Activated T-helper 17 cell treated with anti-CD3 and anti-CD28 coated beads, Interleukin-2, amount 50 U/mL, for 72 hours (primary cell): ENCODE results near the gene METTL26. TPM values are rescaled to one million over a fixed set of nuclear protein-coding genes. Genes with fewer than 3 reads are reported as not detected.

Experiments
- ATAC-seq: fragments of 150-1000 bp; cut with Tn5 transposase; replicated peaks from 2 replicates; pipeline ENCODE4 v1.10.0; 2021; ENCODE audit warnings: mild to moderate bottlenecking, moderate library complexity
- H3K27ac Mint-ChIP-seq: one replicate; pipeline ENCODE4 v1.8.0; 2022; ENCODE audit warnings: mixed read lengths
- H3K27me3 Mint-ChIP-seq: one replicate; pipeline ENCODE4 v1.8.0; 2022; ENCODE audit warnings: mixed read lengths
- H3K36me3 Mint-ChIP-seq: one replicate; pipeline ENCODE4 v1.8.0; 2022; ENCODE audit warnings: low read depth, mild to moderate bottlenecking, mixed read lengths
- H3K4me1 Mint-ChIP-seq: one replicate; pipeline ENCODE4 v1.8.0; 2022; ENCODE audit warnings: mixed read lengths
- H3K4me3 Mint-ChIP-seq: one replicate; pipeline ENCODE4 v1.8.0; 2022; ENCODE audit warnings: mild to moderate bottlenecking, mixed read lengths
- H3K9me3 Mint-ChIP-seq: one replicate; pipeline ENCODE4 v1.8.0; 2022; ENCODE audit warnings: mixed read lengths
- total RNA-seq, 2 donors: library from RNA; stranded (reverse); gene quantifications; one replicate each; pipeline ENCODE4 v1.2.3, GENCODE V29; 2022

The METTL26 gene
- total RNA-seq, 2 donors from 2014 or later, result 87.4 to 115 TPM

DNA sequence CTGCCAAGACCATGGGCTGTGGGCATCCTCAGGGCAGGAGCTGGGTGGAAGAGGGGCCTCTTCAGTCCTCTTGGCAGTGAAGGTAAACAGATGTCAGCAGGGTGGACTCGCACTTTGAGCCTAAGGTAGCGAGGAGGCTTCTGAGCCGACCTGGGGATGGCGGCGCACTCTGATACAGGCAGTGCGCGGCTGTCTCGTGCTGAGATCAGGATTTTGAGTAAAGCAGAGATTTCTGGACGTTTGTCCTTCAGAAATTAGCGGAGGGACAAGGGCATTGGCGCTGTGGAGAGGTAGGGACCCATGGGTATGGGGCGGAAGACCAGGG lies 39.4 kb downstream of the METTL26 start:
- no peak for ATAC-seq
- Mint-ChIP-seq H3K27ac (no peak overlapping the region), H3K36me3 (peaks cover 4% of the 10 kb centered on the region), H3K4me3 (no peak overlapping the region), H3K9me3 (no peaks in the 10 kb centered on the region), H3K4me1 (peaks cover 20% of the 10 kb centered on the region), H3K27me3 (no peaks in the 10 kb centered on the region)

DNA sequence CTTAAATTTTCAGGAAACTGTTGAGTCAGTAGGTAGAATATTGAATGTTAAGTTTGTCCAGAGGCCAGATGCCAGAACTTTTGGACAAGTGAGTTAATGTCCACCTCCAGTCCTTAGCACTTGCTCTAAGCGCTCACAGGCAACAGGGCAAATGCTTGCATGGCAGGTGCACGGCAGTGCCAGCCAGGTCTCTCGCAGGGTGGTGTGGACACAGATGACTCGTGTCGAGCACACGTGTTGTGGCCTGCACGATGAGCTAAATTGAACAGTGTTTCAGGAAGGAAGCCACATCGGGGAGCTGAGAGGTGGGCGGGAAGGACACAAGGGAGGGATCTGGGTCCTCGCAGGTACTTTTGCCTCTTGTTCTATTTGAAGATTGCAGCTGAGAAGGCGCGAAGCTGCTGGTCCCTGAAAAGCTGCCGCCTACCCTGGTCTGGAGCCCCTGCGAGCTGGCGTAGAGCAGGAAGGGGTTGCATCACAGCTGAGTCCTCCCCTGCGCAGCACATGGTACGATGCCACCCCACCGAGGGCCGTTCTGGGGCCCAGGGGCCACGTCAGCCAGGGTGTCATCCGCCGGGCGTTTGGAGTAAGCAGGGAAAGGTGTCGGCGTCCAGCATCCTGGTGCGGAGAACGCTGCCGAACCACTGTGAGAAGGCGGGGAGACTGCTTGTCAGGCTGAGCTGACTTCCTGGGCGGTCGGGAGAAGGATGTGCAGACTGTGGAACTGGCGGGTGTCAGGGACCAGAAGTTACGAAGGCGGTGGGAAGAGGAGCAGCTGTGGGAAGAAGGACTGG lies 40.0 kb downstream of the METTL26 start:
- Mint-ChIP-seq H3K9me3 (no peaks in the 10 kb centered on the region), H3K27me3 (no peaks in the 10 kb centered on the region), H3K4me3 (no peak overlapping the region), H3K4me1 (peaks cover 21% of the 10 kb centered on the region), H3K27ac (no peak overlapping the region), H3K36me3 (peaks cover 4% of the 10 kb centered on the region)
- ATAC-seq, result no peak

DNA sequence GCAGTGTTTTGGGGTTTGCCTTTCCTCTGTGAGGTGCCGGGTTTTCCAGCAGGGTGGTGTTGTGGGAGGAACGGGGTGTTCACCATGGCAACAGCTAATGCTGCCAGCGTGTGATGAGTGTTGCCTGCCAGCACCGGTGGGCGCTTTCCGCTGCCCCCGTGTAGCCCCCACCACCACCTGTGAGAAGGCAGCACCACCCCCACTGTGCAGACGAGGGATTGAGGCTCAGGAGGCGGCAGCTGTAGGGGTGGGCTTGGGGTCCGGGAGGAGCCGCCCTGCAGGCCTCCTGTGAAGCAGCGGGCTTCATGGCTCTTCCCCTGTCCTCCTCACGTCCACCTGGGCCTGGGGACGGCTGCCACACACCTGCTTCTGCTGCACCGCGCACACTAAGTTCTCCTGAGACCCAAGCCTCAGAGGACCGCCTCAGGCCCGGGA lies 41.0 kb downstream of the METTL26 start:
- Mint-ChIP-seq H3K4me3 (no peak overlapping the region), H3K36me3 (peaks cover 4% of the 10 kb centered on the region), H3K27me3 (no peaks in the 10 kb centered on the region), H3K4me1 (peaks cover 28% of the 10 kb centered on the region), H3K27ac (no peak overlapping the region), H3K9me3 (no peaks in the 10 kb centered on the region)
- no peak for ATAC-seq

DNA sequence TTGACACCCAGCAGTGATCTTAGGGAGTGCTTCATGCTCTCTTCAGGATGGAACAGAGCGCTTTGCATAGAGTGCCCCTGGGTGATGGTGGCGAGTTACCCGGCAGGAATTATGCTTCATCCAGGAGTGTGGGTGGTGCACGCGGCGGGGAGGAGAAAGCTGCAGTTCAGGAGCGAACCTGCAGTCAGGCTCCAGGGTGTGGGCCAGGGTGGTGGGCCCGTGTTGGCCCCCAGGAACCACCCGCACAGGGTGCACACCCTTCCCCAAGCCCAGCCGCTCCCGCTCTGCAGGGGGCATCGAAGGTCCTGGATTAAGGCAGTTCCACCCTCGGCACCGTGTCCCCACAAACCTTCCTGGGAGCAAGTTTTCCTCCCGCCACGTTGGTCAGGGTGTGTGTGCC lies 42.3 kb downstream of the METTL26 start:
- Mint-ChIP-seq H3K4me1 (peaks cover 28% of the 10 kb centered on the region), H3K36me3 (peaks cover 4% of the 10 kb centered on the region), H3K4me3 (no peak overlapping the region), H3K27ac (peak overlapping the region; percentile 47), H3K9me3 (no peaks in the 10 kb centered on the region), H3K27me3 (no peaks in the 10 kb centered on the region)
- no peak for ATAC-seq

DNA sequence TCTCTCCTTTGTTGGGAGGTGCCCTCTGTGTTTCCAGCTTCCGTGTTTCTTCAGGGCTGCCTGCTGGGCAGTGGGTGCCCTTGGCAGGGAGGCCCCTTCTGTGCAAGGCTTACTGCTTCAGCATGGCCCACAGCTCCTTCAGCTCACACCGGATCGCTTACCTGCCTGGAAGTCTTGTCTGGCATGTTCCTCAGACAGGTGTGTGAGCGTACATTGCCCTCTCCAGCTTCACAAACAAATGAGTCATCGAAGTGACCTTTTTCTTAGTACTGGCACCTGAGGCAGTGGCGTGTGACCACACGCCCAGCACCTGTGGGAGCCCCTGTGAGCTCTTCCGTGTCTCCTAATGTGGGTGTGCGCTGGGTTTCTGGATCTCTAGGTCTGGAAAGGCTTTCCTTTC lies 42.7 kb downstream of the METTL26 start:
- Mint-ChIP-seq H3K4me3 (no peak overlapping the region), H3K9me3 (no peaks in the 10 kb centered on the region), H3K4me1 (peaks cover 28% of the 10 kb centered on the region), H3K27ac (peak overlapping the region; percentile 47), H3K36me3 (peaks cover 8% of the 10 kb centered on the region), H3K27me3 (no peaks in the 10 kb centered on the region)
- no peak for ATAC-seq

DNA sequence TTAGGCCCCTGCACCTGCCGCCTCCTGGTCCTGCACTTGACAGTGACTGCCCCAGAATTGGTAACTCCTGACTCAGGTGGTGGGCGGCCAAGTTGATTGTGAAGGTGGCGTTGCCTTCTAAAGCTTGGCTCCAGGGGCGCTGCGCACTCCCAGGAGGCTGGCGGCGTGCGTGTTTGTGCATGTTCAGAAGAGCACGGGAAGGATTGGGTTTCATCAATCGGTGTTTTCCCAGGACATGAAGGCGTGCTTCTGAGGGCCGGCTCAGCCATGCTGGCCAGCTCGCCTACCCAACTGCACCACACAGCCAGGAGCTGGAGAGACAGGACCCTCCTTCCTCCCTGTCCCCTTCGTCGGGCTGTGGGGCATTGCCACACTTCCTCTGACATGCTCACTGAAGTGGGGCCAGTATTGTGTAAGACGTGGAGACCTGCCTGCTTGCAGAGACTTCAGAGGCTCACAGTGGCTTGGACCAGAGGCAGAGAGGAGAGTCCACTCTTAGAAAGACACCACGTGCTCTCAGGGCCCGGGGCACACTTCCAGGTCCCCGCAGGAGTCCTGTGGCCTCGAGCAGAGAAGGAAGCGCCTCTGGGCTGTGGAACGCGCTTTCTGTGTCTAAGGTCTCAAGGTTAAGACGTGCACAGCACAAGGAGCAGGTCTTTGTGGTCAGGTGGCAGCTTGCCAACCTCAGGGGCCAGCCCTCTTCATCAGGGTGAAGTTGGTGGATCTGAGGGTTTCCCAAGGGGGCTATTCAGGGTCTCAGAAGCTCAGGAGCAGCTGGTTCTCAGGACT lies 43.4 kb downstream of the METTL26 start:
- ATAC-seq, result no peak
- H3K9me3 Mint-ChIP-seq, result no peaks in the 10 kb centered on the region
- peaks cover 28% of the 10 kb centered on the region for H3K4me1 Mint-ChIP-seq
- H3K27me3 Mint-ChIP-seq, result no peaks in the 10 kb centered on the region
- peaks cover 15% of the 10 kb centered on the region for H3K36me3 Mint-ChIP-seq
- H3K27ac Mint-ChIP-seq, result no peak overlapping the region
- no peak overlapping the region for H3K4me3 Mint-ChIP-seq

DNA sequence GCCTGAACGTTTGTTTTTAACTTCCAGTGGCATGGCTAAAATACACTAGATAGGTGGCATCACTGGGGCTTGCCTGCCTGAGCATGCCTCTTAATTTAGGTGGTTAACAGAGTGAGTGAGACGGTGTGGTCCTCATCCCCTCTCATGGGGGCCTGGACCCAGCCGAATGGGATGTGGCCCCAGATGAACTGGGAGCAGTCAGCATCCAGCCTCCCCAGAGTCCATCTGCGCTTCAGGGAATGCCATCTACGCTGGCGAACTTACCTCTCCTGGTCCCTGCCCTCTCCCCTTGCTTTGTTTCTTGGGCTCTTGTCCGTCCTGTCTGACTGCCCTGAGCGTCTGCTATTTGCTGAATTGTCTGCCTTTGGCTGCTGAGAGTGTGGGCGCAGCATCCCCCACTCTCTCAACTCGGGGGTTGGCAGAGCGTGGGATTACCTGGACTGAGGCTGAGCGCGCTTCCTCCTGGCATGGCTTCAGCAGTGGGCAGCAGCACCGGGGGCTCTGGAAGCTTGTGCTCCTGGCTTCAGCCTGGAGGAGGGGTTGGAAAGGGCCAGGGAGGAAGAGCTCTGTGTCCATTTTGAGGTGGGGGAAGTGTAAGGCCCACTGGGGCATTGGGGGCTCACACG lies 44.1 kb downstream of the METTL26 start:
- ATAC-seq, result no peak
- no peak overlapping the region for H3K27ac Mint-ChIP-seq
- no peaks in the 10 kb centered on the region for H3K9me3 Mint-ChIP-seq
- H3K36me3 Mint-ChIP-seq, result peaks cover 19% of the 10 kb centered on the region
- peak overlapping the region; percentile 92 for H3K4me3 Mint-ChIP-seq
- H3K27me3 Mint-ChIP-seq, result no peaks in the 10 kb centered on the region
- H3K4me1 Mint-ChIP-seq, result peaks cover 28% of the 10 kb centered on the region

DNA sequence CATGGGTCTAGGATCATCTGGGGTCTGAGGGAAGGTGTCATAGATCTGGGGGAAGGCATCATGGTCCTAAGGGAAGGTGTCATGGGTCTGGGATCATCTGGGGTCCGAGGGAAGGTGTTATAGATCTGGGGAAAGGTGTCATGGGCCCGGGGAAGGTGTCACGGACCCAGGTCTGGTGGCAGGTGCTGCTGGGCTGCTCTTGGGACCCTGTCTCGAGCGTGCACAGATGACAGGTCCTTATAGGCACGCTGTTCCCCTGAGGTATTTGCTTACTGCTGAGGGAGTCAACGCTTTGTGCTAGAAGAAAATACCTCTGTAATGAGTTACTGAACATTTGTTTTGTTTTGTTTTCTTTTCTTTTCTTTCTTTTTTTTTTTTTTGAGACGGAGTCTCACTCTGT lies 44.9 kb downstream of the METTL26 start:
- H3K4me1 Mint-ChIP-seq, result peaks cover 24% of the 10 kb centered on the region
- no peaks in the 10 kb centered on the region for H3K27me3 Mint-ChIP-seq
- no peaks in the 10 kb centered on the region for H3K9me3 Mint-ChIP-seq
- H3K27ac Mint-ChIP-seq, result peak overlapping the region; percentile 83
- H3K4me3 Mint-ChIP-seq, result peak overlapping the region; percentile 92
- H3K36me3 Mint-ChIP-seq, result peaks cover 16% of the 10 kb centered on the region
- no peak for ATAC-seq

DNA sequence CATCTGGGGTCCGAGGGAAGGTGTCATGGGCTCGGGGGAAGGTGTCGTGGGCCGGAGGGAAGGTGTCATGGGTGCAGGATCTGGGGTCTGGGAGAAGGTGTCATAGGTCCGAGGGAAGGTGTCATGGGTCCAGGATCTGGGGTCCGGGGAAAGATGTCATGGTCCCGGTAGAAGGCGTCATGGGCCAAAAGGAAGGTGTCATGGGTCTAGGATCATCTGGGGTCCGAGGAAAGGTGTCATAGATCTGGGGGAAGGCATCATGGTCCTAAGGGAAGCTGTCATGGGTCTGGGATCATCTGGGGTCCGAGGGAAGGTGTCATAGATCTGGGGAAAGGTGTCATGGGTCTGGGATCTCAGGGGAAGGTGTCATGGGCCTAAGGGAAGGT lies 45.3 kb downstream of the METTL26 start:
- Mint-ChIP-seq H3K27me3 (no peaks in the 10 kb centered on the region), H3K4me3 (peak overlapping the region; percentile 92), H3K36me3 (peaks cover 16% of the 10 kb centered on the region), H3K9me3 (no peaks in the 10 kb centered on the region), H3K27ac (peak overlapping the region; percentile 83), H3K4me1 (peaks cover 20% of the 10 kb centered on the region)
- ATAC-seq, result no peak

DNA sequence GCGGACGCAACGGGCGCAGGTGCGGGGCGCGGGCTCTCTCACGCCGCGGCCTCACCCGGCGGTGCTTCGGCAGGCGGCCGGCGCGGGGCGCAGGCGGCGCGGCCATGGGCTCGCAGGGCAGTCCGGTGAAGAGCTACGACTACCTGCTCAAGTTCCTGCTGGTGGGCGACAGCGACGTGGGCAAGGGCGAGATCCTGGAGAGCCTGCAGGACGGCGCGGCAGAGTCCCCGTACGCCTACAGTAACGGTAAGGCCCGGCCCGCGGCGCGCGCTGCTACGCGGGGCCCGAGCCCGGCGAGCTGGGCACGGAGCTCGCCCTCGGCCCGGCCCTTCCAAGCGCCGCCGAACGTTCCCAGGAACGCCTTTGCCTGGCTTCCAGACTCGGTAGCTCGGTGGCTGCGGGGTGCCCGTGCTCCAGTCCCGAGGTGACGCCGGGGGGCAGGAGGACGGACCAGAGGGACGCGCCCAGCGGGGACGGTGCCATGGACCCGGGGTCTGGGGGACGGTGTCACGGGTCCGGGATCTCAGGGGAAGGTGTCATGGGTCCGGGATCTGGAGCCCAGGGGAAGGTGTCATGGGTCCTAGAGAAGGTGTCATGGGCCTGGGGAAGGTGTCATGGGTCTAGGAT lies 45.8 kb downstream of the METTL26 start:
- peak overlapping the region; percentile 92 for H3K4me3 Mint-ChIP-seq
- H3K36me3 Mint-ChIP-seq, result peaks cover 16% of the 10 kb centered on the region
- no peaks in the 10 kb centered on the region for H3K27me3 Mint-ChIP-seq
- no peaks in the 10 kb centered on the region for H3K9me3 Mint-ChIP-seq
- no peak for ATAC-seq
- H3K4me1 Mint-ChIP-seq, result peaks cover 19% of the 10 kb centered on the region
- peak overlapping the region; percentile 83 for H3K27ac Mint-ChIP-seq

DNA sequence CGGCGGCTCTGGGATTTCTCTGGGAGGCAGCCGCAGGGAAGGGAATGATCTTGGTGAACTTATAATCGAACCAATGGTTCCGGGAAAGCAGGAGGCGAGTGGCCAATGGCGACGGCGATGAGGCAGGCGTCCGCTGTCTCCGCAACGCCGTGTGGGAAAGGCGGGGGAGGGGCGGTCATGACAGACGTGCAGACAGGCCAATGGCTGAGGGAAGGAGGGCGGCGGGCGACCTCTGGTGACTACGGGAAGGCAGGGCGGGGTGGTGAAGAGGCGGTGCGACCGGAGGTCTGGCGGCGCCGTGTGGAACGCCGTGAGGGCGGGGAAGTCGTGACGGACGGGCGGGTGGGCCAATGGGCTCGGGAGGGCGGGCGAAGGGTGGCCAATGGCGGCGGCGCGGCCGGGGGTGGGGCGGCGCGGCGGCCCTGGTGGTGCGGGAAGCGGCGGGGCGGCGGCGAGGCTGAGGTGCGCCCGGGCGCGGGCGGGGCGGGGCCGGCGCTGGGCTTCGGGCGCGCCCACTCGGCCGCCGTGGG lies 46.4 kb downstream of the METTL26 start, which contains the start of gene RAB40C:
RAB40C (plus strand) TSS at position 409 of the 530 bp plus-strand sequence. CDS start 226 bp downstream, outside the sequence.
- H3K4me1 Mint-ChIP-seq, result peaks cover 19% of the 10 kb centered on the region
- peak; percentile 88 for ATAC-seq
- H3K9me3 Mint-ChIP-seq, result no peaks in the 10 kb centered on the region
- H3K27ac Mint-ChIP-seq, result peak within 1 kb of the TSS; percentile 90
- peak within 1 kb of the TSS; percentile 92 for H3K4me3 Mint-ChIP-seq
- no peaks in the 10 kb centered on the region for H3K27me3 Mint-ChIP-seq
- peaks cover 16% of the 10 kb centered on the region for H3K36me3 Mint-ChIP-seq

DNA sequence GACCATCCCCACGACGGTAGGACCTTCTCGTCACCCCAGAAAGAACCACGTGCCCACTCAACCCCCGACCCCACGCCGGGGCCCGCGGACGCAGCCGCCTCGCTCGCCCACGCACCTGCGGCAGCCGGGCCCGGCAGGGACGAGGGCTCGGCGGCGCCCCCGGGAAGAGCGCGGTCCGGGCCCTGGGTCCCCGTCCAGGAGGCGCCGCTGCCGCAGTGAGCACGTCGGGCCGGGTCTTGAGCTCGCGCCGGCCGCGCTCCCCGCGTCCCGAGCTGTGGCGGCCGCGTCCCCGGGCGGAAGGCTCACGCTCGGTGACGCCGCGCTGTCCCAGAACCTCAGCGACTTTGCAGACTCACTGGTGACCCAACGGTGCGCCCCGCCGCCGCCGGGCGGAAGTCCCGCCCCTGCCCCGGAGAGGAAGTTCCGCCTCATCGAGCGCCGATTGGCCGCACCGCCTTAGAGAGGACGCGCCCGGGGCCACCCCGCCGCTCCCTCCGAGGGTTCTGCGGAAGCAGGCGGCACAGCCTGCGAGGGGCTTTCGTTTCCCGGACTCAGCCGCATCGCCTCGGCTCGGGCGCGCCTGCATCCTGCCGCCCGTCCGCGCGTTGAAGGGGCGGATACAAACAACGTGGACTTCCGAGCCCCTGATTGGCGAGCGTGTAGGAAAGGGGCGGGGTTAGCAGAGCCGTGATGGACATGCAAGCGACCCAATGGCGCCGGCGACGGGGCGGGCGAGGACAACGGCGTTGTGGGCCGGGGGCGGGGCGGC lies 47.0 kb downstream of the METTL26 start:
- Mint-ChIP-seq H3K9me3 (no peaks in the 10 kb centered on the region), H3K27me3 (no peaks in the 10 kb centered on the region), H3K36me3 (peaks cover 16% of the 10 kb centered on the region), H3K4me3 (peak overlapping the region; percentile 81), H3K4me1 (peaks cover 19% of the 10 kb centered on the region), H3K27ac (peak overlapping the region; percentile 90)
- peak; percentile 82 for ATAC-seq

DNA sequence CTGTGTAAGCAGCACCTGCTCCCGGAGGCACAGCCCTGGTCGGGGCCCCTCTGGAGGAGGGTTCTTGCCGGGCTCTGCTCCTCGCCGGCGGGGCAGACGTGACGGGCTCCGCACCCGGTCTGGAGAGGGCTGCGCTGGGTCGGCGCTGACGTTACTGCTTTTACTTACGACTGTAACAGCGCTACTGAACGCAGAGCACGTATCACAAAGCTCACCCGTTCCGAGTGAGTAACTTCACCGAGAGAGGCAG lies 47.5 kb downstream of the METTL26 start:
- Mint-ChIP-seq H3K4me1 (peaks cover 16% of the 10 kb centered on the region), H3K9me3 (no peaks in the 10 kb centered on the region), H3K4me3 (peak overlapping the region; percentile 81), H3K36me3 (peaks cover 16% of the 10 kb centered on the region), H3K27ac (peak overlapping the region; percentile 90), H3K27me3 (no peaks in the 10 kb centered on the region)
- ATAC-seq, result peak; percentile 24
